Measurements from ENCODE around the gene GALNTL6.
"Not testable (repeated sequence)": the region's sequence is repeated elsewhere in the genome, so short reads cannot be mapped to it uniquely, and the experiment has no call there.

The GALNTL6 gene

DNA sequence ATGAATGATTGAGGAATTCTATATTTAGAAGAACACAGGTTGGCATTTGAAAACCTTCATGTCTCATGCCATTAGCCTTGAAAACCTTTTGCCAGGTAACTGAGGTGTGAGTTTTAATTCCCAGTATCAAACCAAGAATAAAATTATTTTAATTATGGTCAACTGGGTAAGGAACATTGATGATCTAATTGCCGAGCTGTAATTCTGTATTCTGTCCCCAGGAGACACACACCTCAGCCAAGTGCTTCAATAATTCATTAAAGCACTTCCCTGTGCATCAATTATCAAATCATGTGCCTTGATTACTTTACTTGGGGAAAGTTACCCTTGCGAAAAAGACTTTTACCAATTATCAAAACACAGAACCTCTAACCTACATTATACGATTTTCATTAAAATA, 1023.5 kb downstream of the GALNTL6 start:
- no peak for DNase-seq

DNA sequence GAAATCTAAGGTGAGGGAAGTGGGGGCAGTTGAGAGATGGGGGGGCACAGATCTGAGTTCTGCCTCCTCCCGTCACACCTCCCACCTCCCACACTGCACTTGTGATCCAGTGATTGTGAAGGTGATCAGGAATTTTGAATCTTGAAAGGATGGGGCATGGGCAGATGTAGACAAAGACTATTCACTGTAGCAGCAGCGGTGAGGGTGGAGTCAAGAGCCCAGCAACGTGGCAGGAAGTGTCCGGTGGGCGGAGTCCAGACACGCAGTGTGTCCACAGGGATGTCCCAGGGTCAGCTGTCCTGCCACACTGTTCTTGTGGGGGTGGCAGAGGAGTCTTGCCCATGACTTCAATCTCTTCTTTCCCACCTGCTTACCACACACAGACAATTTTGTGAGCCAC, 1024.9 kb downstream of the GALNTL6 start:
- DNase-seq, result no peak

DNA sequence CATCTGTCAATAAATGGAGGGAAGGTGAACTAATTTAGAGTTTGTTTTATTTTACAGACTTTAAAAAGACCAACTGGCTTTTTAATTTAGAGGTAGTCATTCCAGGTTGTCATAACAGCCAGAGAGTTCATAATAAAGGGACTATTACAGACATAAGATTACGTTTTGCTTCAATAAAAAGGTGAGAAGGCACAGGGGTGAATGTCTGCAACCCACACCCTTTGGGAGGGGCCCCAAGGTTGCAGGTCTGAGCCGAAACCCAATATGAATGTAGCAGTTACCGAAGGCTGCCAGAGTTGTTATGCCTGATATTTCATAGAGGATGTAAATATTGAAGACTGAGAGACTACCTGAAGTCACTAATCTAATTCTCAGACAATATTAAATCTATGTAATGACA, 1025.7 kb downstream of the GALNTL6 start:
- no peak for DNase-seq

DNA sequence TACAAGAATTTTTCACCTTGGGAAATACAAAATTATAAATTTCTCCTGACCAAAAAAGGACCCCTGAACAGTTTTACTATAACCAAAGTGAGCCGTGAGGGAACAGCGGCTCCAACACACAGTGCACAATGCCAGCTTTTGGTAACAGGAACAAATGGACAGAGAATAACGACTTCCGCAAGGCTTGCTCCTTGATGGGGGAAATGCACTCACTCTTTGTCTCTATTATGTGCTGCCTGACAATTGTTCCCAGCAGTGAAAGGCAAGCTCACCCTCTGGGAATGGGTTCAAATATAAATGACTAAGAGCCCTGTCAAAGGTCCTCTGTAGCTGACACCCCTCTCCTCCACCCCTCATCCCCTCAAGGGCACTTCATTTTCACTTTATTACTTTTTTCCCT, 1029.6 kb downstream of the GALNTL6 start:
- DNase-seq, result no peak

DNA sequence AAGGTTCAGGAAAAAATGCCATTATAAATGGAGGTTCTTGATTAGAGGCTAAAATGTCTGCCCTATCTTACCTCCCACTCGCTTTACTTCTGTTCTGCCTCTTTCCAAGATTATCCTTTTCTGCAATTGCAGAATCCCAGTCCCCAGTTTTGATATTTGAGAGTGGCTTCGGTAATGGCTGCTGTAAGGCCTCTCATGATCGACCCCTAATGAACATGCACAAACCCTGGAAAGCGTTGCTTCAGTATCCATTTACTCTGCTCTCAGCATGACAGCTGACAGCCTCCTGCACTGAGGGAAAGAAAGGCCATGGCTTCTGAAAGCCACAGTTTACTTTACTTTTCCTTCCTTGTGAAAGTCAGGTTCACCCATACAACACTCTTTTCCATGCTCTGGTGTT, 1030.0 kb downstream of the GALNTL6 start:
- no peak for DNase-seq

DNA sequence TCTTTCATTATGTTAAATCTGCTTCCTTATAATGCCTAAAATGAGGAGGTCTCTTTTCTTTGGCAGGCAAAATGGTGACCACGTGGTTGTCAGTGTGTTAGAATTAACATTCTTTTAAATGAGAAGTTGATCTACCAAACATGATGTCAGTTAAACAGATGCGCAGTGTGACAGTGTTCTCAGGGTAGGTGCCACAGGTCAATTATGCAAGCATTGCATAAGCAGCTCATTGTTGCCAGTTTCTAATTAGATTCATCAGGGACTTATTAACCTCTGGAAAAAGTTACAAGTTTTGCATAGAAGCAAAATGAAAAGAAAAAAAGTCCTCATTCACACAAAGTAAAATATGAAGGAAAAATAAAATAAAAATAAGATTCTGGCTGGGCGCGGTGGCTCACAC, 1031.4 kb downstream of the GALNTL6 start:
- no peak for DNase-seq

DNA sequence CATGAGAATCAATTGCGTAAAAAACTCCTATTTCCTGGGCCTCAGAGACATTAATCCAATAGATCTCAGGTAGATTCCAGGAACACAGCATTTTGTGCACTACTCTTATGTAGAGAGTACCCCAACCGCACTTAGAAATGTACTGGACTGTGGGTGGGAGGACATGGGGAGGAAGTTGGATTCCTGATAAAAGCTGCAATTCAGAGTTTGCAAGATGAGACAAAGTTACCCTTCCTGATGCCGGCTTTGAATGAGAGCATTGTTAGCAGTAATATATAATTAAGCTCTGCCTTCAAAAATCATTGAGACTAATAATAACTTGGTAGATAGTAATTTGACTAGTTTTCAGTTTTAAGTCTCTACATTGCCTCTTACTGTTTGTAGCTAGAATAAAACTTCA, 1032.1 kb downstream of the GALNTL6 start:
- DNase-seq, result no peak

DNA sequence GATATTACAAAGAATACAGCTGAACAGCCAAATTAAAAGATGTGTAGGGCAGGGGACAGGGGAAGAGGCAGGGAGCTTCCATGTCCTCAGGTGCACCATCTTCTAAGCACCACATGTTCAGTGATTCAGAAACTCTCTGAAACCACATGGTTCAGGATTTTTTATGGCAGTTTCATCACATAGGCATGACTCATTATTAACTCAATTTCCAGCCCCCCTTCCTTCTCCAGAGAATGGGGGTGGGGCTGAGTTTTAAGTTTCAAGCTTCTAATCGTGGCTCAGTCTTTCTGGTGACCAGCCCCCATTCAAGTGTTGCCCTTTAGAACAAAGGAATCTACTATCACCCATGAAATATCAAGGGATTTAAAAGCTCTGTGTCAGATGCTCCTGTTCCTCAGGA, 1037.6 kb downstream of the GALNTL6 start:
- DNase-seq, result no peak

DNA sequence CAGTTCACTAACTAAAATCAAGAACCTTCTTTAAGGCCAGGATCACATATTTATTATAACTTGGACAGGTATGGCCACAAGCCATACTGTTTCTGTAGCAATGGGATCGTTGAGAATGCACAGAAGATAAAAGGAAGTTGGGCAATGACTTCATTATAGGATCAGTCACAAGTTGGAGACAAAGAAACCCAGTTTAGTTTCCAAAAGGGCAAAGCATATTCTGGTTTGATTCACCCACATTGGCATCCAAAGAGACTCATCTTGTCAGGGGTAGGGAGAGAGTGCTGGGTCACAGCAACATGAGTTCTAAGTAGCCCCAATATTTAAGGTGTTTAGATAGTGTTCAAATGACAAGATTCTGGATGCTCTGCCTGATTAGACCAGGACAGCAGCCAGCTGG, 1038.3 kb downstream of the GALNTL6 start:
- no peak for DNase-seq

DNA sequence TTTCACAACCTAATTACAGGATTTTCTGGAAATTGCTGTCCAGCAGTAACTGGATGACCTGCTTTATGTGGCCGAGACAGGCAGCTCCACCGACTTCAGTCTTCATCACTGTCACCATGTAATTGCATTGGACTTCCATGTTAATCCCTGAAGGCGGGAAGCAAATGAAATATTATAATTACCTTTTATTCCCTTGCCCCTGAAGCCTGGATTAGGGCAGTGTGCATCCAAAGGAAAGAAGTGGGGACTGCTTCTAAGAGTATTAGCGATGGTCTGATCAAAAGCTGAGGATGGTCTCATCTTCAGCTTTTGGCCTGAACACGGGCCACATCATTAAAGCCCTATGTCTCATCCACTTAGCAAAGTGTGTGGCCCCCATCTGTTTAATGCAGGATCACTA, 1043.8 kb downstream of the GALNTL6 start:
- DNase-seq, result no peak

DNA sequence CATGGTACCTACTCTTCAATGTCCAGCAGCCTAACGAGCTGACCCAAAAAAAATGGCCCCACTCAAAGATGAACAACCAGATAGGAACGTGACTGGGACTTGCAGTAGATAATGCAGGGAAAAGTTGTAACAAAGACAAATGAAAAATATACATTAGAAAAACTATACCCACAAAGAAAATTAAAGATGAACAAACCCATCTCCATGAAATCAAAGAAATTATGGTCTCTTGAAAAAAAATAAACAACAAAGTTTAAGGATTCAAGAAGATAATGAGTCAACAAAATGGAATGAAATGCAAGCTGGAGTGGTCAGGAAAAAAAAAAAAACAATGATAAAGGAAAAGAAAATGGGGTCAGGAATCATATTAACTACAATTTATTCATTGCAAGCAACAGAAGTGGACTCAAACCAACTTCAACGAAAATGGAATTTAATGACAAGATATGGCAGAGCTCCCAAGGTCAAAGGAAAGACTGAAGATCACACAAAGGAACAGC, 1045.6 kb downstream of the GALNTL6 start:
- DNase-seq, result no peak

DNA sequence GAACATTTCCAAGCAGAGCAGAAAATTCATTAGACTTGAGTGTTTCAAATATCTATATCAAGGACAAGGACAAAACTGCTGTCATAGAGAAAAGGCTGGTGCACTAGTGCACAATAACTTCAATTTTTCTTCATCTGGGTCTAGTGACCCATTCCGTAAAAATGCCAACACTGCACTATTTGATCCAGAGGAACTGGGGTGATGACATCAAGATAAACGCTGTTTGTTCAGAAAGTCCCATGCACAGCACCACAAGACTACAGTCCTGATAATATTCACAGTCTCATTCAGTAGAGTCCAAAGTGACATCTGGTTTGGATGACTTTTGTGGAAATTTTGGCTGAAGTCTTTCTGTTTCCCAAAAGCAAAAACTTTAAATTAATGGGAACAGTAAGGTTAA, 1051.9 kb downstream of the GALNTL6 start:
- no peak for DNase-seq

DNA sequence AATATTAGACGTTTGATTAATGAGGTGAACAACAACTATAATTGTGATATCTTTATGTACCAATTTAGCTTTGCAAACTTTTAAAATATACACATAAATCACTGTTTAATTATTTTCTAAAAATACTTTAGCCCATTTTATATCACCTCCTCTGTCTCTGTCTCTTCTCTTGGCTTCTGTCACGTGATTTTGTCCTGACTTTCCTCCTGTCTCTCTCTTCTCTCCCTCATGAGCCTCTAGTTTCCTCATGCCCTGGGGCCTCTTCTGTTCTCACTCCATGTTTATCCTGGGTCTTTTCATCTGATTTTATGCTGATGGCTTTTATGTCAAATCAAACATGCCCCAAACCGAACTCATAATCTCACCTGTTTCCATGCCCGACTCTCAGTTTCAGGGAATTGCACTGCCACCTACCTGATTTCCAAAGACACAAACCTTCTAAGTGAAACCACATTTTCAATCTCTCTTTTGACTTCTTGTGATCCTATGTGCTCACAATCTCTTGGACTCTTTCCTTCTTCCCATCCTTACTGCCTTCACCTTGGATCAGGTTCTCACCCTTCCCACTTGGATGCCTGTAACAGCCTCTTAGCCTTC, 1052.4 kb downstream of the GALNTL6 start:
- DNase-seq, result no peak

DNA sequence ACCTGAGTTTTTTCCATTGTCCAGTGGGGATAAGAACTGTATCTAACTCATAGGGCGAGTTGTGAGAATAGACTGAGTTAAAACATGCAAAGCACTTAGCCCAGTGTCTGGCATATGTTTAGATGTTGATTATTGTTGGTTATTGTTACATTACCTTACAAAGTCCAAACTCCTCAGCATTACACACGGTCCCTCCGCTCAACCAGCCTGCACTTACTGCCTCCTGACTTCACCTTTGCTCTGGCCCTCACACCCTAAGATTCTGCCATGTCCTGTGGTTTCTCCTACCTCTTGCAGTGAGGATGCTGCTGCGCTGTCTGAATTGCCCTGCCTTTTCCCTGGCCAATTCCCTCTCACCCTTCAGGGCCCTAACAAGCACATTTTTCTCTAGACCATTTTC, 1053.2 kb downstream of the GALNTL6 start:
- no peak for DNase-seq

DNA sequence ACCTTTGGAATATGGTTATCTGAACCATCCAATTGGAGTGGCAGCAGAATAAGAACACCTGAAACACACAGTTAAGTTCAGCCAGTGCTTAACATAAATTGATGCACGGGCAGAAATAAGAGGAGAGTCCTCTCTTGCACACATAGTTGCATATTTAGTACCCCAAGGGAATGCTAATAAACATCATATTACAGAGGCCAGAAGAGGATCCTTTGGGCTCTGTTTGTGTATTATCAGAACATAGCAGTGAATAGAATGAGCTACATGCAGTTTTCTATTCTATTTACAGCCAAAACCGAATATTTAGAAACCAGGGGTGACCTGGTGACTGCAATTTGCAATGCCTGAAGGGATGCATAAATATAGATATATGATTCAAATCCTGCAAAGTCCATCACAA, 1054.6 kb downstream of the GALNTL6 start:
- DNase-seq, result no peak

DNA sequence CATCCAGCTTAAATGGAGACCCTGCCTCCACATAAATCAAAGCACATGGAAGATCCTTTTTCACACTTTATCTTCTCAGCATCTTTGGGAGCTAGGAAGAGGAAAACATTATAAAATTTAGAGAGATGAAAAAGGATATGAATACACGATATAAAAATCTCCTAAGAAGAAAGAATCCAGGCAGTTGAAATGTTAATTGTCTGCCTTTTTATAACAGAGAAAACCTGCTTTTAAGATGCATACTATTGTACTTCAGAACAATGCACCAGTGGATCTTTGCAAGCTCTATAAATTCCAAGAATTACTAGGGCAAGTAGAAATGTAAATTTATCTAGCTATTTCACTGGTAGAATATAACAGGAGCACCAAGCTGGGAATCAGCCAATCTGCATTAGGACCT, 1055.1 kb downstream of the GALNTL6 start:
- DNase-seq, result no peak

DNA sequence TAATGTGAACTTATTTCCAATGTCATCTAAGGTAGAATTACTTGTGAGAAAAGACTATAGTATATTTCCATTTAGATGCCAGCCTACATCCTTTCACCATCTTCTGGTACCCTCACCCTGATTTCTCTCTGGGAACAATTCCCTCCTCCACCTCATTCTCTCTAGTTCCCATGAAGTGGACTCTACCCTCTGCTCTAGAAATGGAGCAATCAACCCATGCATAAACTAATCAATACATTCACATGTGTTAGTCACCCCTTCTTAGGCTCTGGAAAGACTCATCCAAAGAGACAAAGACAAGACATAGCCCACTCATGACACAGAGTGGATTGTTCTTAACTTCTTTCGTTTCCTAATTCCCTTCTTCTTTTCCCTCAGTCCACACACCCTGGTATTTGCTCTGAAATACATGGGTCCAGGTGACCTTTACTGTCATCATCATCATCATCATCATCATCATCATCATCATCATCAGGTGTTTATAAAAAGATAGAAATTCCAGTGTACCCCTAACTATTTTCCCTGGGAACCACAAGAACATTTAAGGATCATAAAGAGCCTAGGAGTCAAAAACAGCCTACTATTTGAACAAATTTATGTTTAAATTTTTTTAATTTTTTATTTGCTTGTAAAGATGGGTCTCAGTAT, 1056.5 kb downstream of the GALNTL6 start:
- no peak for DNase-seq

DNA sequence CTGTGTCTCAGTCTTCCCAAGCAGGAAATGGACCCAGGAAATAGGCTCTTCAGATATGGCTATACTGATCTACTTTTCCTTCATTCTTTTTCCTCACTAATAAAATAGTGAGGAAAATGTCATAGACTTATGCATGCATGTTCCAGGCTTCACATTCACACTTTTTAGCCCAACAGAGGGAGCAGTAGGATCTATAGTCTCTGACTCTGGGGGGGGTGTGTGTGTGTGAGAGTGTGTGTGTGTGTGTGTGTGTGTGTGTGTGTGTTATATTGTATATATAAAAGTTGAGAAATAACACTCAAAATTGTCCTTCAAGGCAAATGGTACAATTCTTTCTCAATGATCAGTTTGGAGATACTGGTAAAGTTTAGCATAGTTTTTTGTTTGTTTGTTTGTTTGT, 1058.2 kb downstream of the GALNTL6 start:
- DNase-seq, result no peak

DNA sequence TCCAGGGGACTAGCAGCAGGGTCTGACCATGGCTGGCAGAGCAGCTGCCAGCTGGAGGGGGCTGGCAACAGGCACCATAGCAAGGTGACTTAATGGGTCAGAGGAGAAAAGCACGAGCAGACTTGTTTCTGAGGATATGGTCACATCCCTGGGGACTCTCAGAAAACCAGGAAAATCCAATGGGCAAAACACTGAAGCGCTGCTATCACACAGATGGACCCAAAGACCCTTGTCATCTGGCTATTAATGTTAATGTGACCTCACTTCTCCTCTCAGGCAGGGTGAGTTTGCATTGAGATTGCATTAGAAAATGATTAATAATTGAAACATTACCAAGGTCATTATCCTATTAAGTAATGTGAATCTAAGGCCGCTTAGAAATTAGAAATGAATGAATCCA, 1061.7 kb downstream of the GALNTL6 start:
- DNase-seq, result no peak

DNA sequence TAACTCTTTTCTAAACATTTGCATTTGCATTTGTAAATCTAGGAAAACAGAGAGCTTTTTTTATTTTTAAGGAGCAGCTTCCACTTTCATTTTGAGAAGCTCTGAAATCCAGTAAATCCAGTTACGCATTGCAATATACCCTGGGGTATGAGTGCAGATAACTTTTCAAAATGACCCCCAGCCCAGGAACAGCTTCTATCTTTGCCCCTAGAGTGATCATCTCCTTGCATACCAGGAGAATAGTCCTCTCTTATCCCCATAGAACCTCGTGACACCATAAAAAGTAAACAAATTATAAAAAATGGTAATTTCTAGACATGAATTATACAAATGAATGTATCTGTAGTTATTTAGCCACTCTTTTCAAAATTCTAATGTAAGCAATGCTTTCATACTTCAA, 1063.2 kb downstream of the GALNTL6 start:
- DNase-seq, result peak; percentile 2

DNA sequence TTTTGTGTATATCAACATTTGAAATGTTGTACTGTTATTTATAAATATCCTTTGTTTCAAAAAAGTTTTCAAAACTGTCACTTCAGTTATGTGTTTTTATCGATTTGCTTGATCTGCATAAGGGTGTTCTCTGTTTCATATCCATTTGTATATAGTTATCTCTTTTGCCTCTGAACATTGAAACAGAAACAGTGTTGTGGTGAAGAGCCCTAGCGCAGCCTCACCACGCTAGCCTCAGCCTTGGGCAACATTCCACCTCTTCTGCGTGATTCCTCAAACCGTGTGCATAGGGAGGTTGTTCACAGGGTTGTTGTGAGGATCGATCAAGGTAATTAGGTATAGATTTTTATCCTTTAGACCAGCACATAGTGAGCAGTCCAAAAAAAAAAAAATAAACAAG, 1068.4 kb downstream of the GALNTL6 start:
- no peak for DNase-seq

DNA sequence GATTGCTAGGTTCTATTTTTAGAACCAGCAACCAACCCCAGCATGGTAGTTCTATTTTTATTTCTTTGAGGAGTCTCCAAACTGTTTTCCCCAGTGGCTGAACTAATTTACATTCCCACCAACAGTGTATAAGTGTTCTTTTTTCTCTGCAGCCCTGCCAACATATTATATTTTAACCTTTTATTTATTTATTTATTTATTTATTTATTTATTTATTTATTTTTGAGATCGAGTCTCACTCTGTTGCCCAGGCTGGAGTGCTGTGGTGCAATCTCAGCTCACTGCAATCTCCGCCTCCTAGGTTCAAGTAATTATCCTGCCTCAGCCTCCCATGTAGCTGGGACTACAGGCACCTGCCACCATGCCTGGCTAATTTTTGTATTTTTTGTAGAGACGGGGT, 1074.2 kb downstream of the GALNTL6 start:
- not testable (repeated sequence) for DNase-seq

DNA sequence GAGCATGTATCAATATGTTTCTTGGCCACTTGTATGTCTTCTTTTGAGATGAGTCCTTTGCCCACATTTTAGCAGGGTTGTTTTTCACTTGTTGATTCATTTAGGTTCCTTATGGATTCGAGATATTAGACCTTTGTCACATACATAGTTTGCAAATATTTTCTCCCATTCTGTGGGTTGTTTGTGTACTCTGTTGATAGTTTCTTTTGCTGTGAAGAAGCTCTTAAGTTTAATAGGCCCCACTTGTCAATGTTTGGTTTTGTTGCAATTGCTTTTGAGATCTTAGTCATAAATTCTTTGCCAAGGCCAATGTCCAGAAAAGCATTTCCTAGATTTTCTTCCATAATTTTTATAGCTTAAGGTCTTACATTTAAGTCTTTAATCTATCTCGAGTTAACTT, 1074.8 kb downstream of the GALNTL6 start:
- DNase-seq, result no peak

DNA sequence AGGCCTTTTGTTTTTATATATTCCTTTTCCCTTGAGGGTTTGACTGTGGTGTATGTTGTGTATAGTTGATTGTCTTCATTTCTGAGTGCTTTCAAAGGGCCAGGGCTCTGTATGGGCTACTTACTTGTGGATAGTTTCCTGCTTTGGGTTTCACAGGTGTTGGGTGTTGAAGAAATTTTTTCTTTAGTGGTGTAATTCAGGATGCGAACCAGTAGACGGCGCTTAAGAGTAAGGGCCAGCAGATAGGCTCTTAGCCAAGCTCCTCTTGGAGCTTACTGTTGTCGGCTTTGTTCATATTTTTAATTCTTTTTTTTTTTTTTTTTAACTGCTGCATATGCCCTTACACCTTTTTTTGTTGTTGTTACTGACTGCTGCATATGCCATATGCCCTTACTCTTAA, 1079.1 kb downstream of the GALNTL6 start:
- no peak for DNase-seq

DNA sequence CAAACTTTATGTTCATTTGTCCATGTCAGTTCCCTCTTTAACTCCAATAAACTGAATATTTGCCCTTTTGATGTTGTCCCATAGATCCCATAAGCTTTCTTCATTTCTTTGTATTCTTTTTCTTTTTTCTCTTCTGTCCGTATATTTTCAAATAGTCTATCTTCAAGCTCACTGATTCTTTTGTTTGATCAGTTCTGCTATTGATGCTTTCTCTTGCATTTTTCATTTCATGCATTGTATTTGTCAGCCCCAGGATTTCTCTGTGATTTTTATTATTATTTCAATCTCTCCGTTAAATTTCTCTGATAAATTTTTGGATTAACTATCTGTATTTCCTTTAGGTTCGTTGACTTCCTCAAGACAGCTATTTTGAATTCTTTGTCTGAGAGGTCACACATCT, 1082.5 kb downstream of the GALNTL6 start:
- DNase-seq, result no peak

Data from NCI-H1048 (cell line).